Measurements from ENCODE around the gene JSRP1. TPM values are rescaled to one million over a fixed set of nuclear protein-coding genes. Genes with fewer than 3 reads are reported as not detected.

Gene JSRP1
- total RNA-seq, 1 donor from 2014 or later: not detected

GRCh38 chr19:2237869-2238153 lies 18.4 kb downstream of the JSRP1 start:
- H3K4me1 ChIP-seq: peaks cover 19 to 54% of the 10 kb centered on the region in 2 donors
- no peak for TF ChIP-seq CTCF (IDR thresholded peaks at IDR 0.05)
- no peak overlapping the region for H3K27ac ChIP-seq
- no peak for DNase-seq (ENCODE audit: low spot score in 2 of 2)
- intact Hi-C loops (cut with DNase I): loop anchor here (2.0 to 5.0 kb wide), 2 partner anchors 91 to 154 kb away; partner anchors contain the start of genes LSM7 and SPPL2B
- H3K27me3 ChIP-seq: no peaks in the 10 kb centered on the region
- H3K4me3 ChIP-seq: peak overlapping the region; percentile 85 to 100
- peaks cover 6 to 10% of the 10 kb centered on the region in 2 donors for H3K36me3 ChIP-seq
- no peaks in the 10 kb centered on the region for H3K9me3 ChIP-seq

GRCh38 chr19:2237051-2237868 lies 19.0 kb downstream of the JSRP1 start:
- H3K4me1 ChIP-seq: peaks cover 19 to 50% of the 10 kb centered on the region in 2 donors

GRCh38 chr19:2236314-2237050 lies 19.7 kb downstream of the JSRP1 start, which contains the start of the genes PLEKHJ1 and SF3A2:
TSS of gene PLEKHJ1 (minus strand) at chr19:2236329. CDS start at chr19:2236248, 81 bp downstream.
TSS of gene SF3A2 (plus strand) at chr19:2236824. CDS start at chr19:2243419, 6,595 bp downstream.
- intact Hi-C loops (cut with DNase I): loop anchor here (1.0 to 5.0 kb wide), 8 partner anchors 33 to 156 kb away; partner anchors contain the start of genes AP3D1, IZUMO4, LSM7 and MOB3A
- peak; percentile 99 to 100 (median 99) for TF ChIP-seq CTCF (IDR thresholded peaks at IDR 0.05)
- Histone ChIP-seq H3K4me3 (peak within 1 kb of the TSS; percentile 85 to 100), H3K27ac (peak within 1 kb of the TSS; percentile 97 to 98), H3K9me3 (no peaks in the 10 kb centered on the region), H3K4me1 (peaks cover 19 to 44% of the 10 kb centered on the region in 2 donors), H3K27me3 (no peaks in the 10 kb centered on the region), H3K36me3 (peaks cover 9 to 20% of the 10 kb centered on the region in 2 donors)
- peak; percentile 86 to 98 for DNase-seq (ENCODE audit: low spot score in 2 of 2)

More at GRCh38 chr19:2237051-2237868, 19.0 kb downstream of the JSRP1 start:
- Histone ChIP-seq H3K9me3 (no peaks in the 10 kb centered on the region), H3K27ac (peak overlapping the region; percentile 97 to 98), H3K36me3 (peaks cover 9 to 16% of the 10 kb centered on the region in 2 donors), H3K27me3 (no peaks in the 10 kb centered on the region), H3K4me3 (peak overlapping the region; percentile 85 to 100)
- TF ChIP-seq CTCF (IDR thresholded peaks at IDR 0.05): no peak
- intact Hi-C loops (cut with DNase I): loop anchor here (2.0 to 5.0 kb wide), 2 partner anchors 92 to 155 kb away; partner anchors contain the start of genes LSM7 and SPPL2B
- DNase-seq (ENCODE audit: low spot score in 2 of 2): no peak

- DNase-seq (ENCODE audit: low spot score in 2 of 2): no peak
- H3K9me3 ChIP-seq: no peaks in the 10 kb centered on the region
- H3K36me3 ChIP-seq: peaks cover 9 to 21% of the 10 kb centered on the region in 2 donors
- H3K27ac ChIP-seq: peak overlapping the region; percentile 97 to 98
- no peaks in the 10 kb centered on the region for H3K27me3 ChIP-seq
- TF ChIP-seq CTCF (IDR thresholded peaks at IDR 0.05): no peak
- peak overlapping the region; percentile 85 to 100 for H3K4me3 ChIP-seq
- intact Hi-C loops (cut with DNase I): loop anchor here (1.0 to 5.0 kb wide), 8 partner anchors 33 to 156 kb away; partner anchors contain the start of genes AP3D1, IZUMO4, LSM7 and MOB3A
- H3K4me1 ChIP-seq: peaks cover 19 to 40% of the 10 kb centered on the region in 2 donors
Measured at GRCh38 chr19:2236064-2236313, 20.2 kb downstream of the JSRP1 start.

GRCh38 chr19:2235381-2236063 lies 20.7 kb downstream of the JSRP1 start:
- Histone ChIP-seq H3K9me3 (no peaks in the 10 kb centered on the region), H3K4me1 (peaks cover 14 to 35% of the 10 kb centered on the region in 2 donors), H3K36me3 (peaks cover 9 to 26% of the 10 kb centered on the region in 2 donors), H3K27me3 (no peaks in the 10 kb centered on the region), H3K4me3 (peak overlapping the region; percentile 85 to 100), H3K27ac (peak overlapping the region; percentile 97 to 98)
- no peak for DNase-seq (ENCODE audit: low spot score in 2 of 2)
- intact Hi-C loops (cut with DNase I): loop anchor here (1.0 to 5.0 kb wide), 8 partner anchors 34 to 157 kb away; partner anchors contain the start of genes AP3D1, IZUMO4, LSM7 and MOB3A
- TF ChIP-seq CTCF (IDR thresholded peaks at IDR 0.05): no peak

Data from ascending aorta (tissue), 2 donors.